H1 (cell line): ENCODE results near the gene PCDHA7. TPM values are rescaled to one million over a fixed set of nuclear protein-coding genes. Genes with fewer than 3 reads are reported as not detected.
"Not testable (repeated sequence)": the region's sequence is repeated elsewhere in the genome, so short reads cannot be mapped to it uniquely, and the experiment has no call there.

Source experiments
- CTCF ChIA-PET: fragments of 300-600 bp; sonication (Branson Sonifier 250); formaldehyde crosslinking; loops from one replicate; lab custom pipeline; 2021; ENCODE audit not compliant: partially characterized antibody; lab: Charles Lee
- POLR2A ChIA-PET: fragments of 300-600 bp; sonication (Branson Sonifier 250); formaldehyde crosslinking; loops from one replicate; lab custom pipeline; 2021; ENCODE audit warnings: inconsistent platforms; ENCODE audit not compliant: partially characterized antibody; lab: Charles Lee
- DNase-seq, 2 experiments: peaks; one replicate each; pipeline versions ENCODE4 v3.0.0 to v3.0.0-alpha.2; 2010 to 2022; ENCODE audit warnings: low spot score in 2 of 2, low read depth in 1 of 2, mixed read lengths in 1 of 2
- FAIRE-seq: peaks from 2 replicates; lab custom pipeline; 2011; peaks lifted over from hg19 to GRCh38; lab: Jason Lieb, UNC
- H2AFZ ChIP-seq: 2 replicates; pipeline ENCODE4 v1.8.1; 2012; ENCODE audit warnings: low read length, inconsistent platforms
- H2AK5ac ChIP-seq: 2 replicates; pipeline ENCODE4 v1.6.1; 2013; ENCODE audit warnings: low read depth, low read length
- H2BK120ac ChIP-seq: replicated peaks from 2 replicates; pipeline ENCODE3; 2013; ENCODE audit warnings: low read depth, low read length, inconsistent platforms
- H2BK12ac ChIP-seq: 2 replicates; pipeline ENCODE4 v1.6.1; 2013; ENCODE audit warnings: low read depth, low read length
- H2BK15ac ChIP-seq: 2 replicates; pipeline ENCODE4 v1.6.1; 2013; ENCODE audit warnings: low read length
- H2BK20ac ChIP-seq: 2 replicates; pipeline ENCODE4 v1.6.1; 2013; ENCODE audit warnings: low read length
- H2BK5ac ChIP-seq: 2 replicates; pipeline ENCODE4 v1.6.1; 2013; ENCODE audit warnings: low read depth, low read length
- H3K14ac ChIP-seq: 2 replicates; pipeline ENCODE4 v1.6.1; 2013; ENCODE audit warnings: inconsistent platforms; ENCODE audit not compliant: insufficient read length
- H3K18ac ChIP-seq: 2 replicates; pipeline ENCODE4 v1.6.1; 2013; ENCODE audit warnings: low read length; ENCODE audit errors: extremely low read depth
- H3K23ac ChIP-seq: 2 replicates; pipeline ENCODE4 v1.6.1; 2013; ENCODE audit warnings: inconsistent platforms; ENCODE audit not compliant: insufficient read length
- H3K23me2 ChIP-seq: 2 replicates; pipeline ENCODE4 v1.6.1; 2013; ENCODE audit warnings: low read depth, low read length
- H3K27ac ChIP-seq: 2 replicates; pipeline ENCODE4 v1.6.1; 2011; ENCODE audit warnings: low read depth, low read length, inconsistent platforms
- H3K27me3 ChIP-seq, 4 experiments: replicated peaks in 1 of 4; 1 replicate in 1 of 4; 2 replicates in 3 of 4; pipeline versions ENCODE4 v1.6.1 to v1.8.1; 2011 to 2013; ENCODE audit warnings: low read length in 3 of 4, mild to moderate bottlenecking in 3 of 4, inconsistent platforms in 2 of 4, mixed read lengths in 2 of 4, moderate library complexity in 1 of 4; ENCODE audit not compliant: control insufficient read depth in 3 of 4, insufficient read depth in 3 of 4; ENCODE audit errors: extremely low read depth in 1 of 4
- H3K36me3 ChIP-seq, 4 experiments: 2 replicates each; pipeline versions ENCODE4 v1.6.1 to v1.8.1; 2011 to 2013; ENCODE audit warnings: mild to moderate bottlenecking in 4 of 4, low read length in 3 of 4, moderate library complexity in 2 of 4, control low read depth in 1 of 4, inconsistent platforms in 1 of 4; ENCODE audit not compliant: insufficient read depth in 4 of 4, control insufficient read depth in 2 of 4
- H3K4ac ChIP-seq: replicated peaks from 2 replicates; pipeline ENCODE3; 2013; ENCODE audit warnings: low read length, low read depth, mixed read lengths, inconsistent platforms; ENCODE audit not compliant: insufficient read length
- H3K4me1 ChIP-seq, 4 experiments: replicated peaks in 1 of 4; 1 replicate in 1 of 4; 2 replicates in 3 of 4; pipeline versions ENCODE4 v1.6.1 to v1.8.1; 2011 to 2013; ENCODE audit warnings: low read length in 3 of 4, inconsistent platforms in 2 of 4, mixed read lengths in 1 of 4; ENCODE audit not compliant: insufficient read depth in 4 of 4, control insufficient read depth in 3 of 4
- H3K4me2 ChIP-seq, 2 experiments: 2 replicates each; pipeline versions ENCODE4 v1.6.1 to v1.8.1; 2011 to 2013; ENCODE audit warnings: low read depth in 2 of 2, low read length in 2 of 2, control low read depth in 1 of 2, inconsistent platforms in 1 of 2, mild to moderate bottlenecking in 1 of 2; ENCODE audit not compliant: insufficient read depth in 1 of 2
- H3K4me3 ChIP-seq, 4 experiments: fragments of 200-600, 300-600 bp in 1 of 4; sonication (generic), shearing (Covaris generic), sonication (Bioruptor Twin) in 1 of 4; 2 replicates each; pipeline versions ENCODE4 v1.5.1 to v1.8.1; 2011 to 2016; ENCODE audit warnings: low read length in 4 of 4, low read depth in 3 of 4, control low read depth in 2 of 4, inconsistent platforms in 2 of 4, mild to moderate bottlenecking in 2 of 4, mixed read lengths in 1 of 4, moderate library complexity in 1 of 4; ENCODE audit not compliant: insufficient read depth in 2 of 4; ENCODE audit errors: extremely low read depth in 1 of 4
- H3K56ac ChIP-seq: replicated peaks from 2 replicates; pipeline ENCODE3; 2013; ENCODE audit warnings: low read depth, mild to moderate bottlenecking, mixed read lengths, low read length, inconsistent platforms; ENCODE audit not compliant: insufficient read length
- H3K79me1 ChIP-seq: 2 replicates; pipeline ENCODE4 v1.6.1; 2013; ENCODE audit warnings: low read depth, low read length, control low read depth
- H3K79me2 ChIP-seq, 2 experiments: 2 replicates each; pipeline versions ENCODE4 v1.6.1 to v1.8.1; 2012 to 2013; ENCODE audit warnings: low read length in 2 of 2, mild to moderate bottlenecking in 2 of 2, inconsistent platforms in 1 of 2; ENCODE audit not compliant: insufficient read depth in 2 of 2, control insufficient read depth in 1 of 2
- H3K9ac ChIP-seq, 4 experiments: replicated peaks in 1 of 4; 1 replicate in 1 of 4; 2 replicates in 3 of 4; pipeline versions ENCODE4 v1.6.1 to v1.8.1; 2011 to 2013; ENCODE audit warnings: low read depth in 3 of 4, low read length in 3 of 4, control low read depth in 2 of 4, mild to moderate bottlenecking in 2 of 4, moderate library complexity in 2 of 4, inconsistent platforms in 1 of 4; ENCODE audit errors: extremely low read depth in 1 of 4
- H3K9me3 ChIP-seq, 2 experiments: 2 replicates each; pipeline versions ENCODE4 v1.6.1 to v1.8.1; 2012 to 2013; ENCODE audit warnings: mild to moderate bottlenecking in 2 of 2, moderate library complexity in 2 of 2, control low read depth in 1 of 2, inconsistent platforms in 1 of 2, low read depth in 1 of 2, low read length in 1 of 2, mixed read lengths in 1 of 2; ENCODE audit not compliant: insufficient read depth in 2 of 2
- H4K20me1 ChIP-seq, 2 experiments: replicated peaks in 1 of 2; 2 replicates each; pipeline versions ENCODE3 to v1.8.1; 2011 to 2013; ENCODE audit warnings: inconsistent platforms in 2 of 2, low read length in 2 of 2, mild to moderate bottlenecking in 1 of 2; ENCODE audit not compliant: insufficient read depth in 2 of 2, control insufficient read depth in 1 of 2
- H4K5ac ChIP-seq: 2 replicates; pipeline ENCODE4 v1.6.1; 2013; ENCODE audit warnings: low read length, low read depth, mixed read lengths, inconsistent platforms; ENCODE audit not compliant: insufficient read length
- H4K8ac ChIP-seq: 2 replicates; pipeline ENCODE4 v1.8.0; 2013; ENCODE audit warnings: mild to moderate bottlenecking, moderate library complexity, low read length, inconsistent platforms; ENCODE audit not compliant: insufficient read depth; ENCODE audit errors: extremely low read depth
- H4K91ac ChIP-seq: replicated peaks from 2 replicates; pipeline ENCODE3; 2013; ENCODE audit warnings: low read length, mixed read lengths, inconsistent platforms; ENCODE audit not compliant: insufficient read length
- ATF2 ChIP-seq: IDR thresholded peaks from 2 replicates; pipeline ENCODE4 v1.6.1; 2012; ENCODE audit warnings: low read length, inconsistent platforms
- EZH2 ChIP-seq: fragments of 200-600 bp; sonication (generic); IDR thresholded peaks from 2 replicates; pipeline ENCODE4 v1.7.1; 2012; ENCODE audit warnings: low read depth, mild to moderate bottlenecking, moderate library complexity, low read length, inconsistent platforms; ENCODE audit not compliant: severe bottlenecking
- POLR2A ChIP-seq, 2 experiments: IDR thresholded peaks; 1 replicate in 1 of 2; 2 replicates in 1 of 2; pipeline ENCODE4 v1.6.1; 2011; ENCODE audit warnings: low read depth in 2 of 2, low read length in 2 of 2, mild to moderate bottlenecking in 2 of 2; ENCODE audit errors: control extremely low read depth in 1 of 2
- POLR2AphosphoS5 ChIP-seq: IDR thresholded peaks from 2 replicates; pipeline ENCODE4 v1.6.1; 2011; ENCODE audit warnings: low read depth, low read length
- SIX5 ChIP-seq: IDR thresholded peaks from 2 replicates; pipeline ENCODE4 v1.6.1; 2011; ENCODE audit warnings: mild to moderate bottlenecking, low read depth, low read length
- TEAD4 ChIP-seq: IDR thresholded peaks from 2 replicates; pipeline ENCODE4 v1.6.1; 2012; ENCODE audit warnings: low read depth, low read length, inconsistent platforms, mixed read lengths
- WGBS, 2 experiments: shearing (Covaris generic) in 1 of 2; methylation state at CpG; one replicate each; pipeline versions ENCODE4 v1.1.6 to v1.1.7; 2013 to 2015; ENCODE audit warnings: low lambda C conversion rate in 2 of 2, mixed read lengths in 2 of 2, inconsistent platforms in 1 of 2, low coverage in 1 of 2, missing lambda C conversion rate in 1 of 2; ENCODE audit not compliant: insufficient replicate concordance in 2 of 2, insufficient coverage in 1 of 2, insufficient read length in 1 of 2; ENCODE audit errors: extremely low coverage in 1 of 2, missing lambda C conversion rate in 1 of 2; 5-methylcytosine and 5-hydroxymethylcytosine counted together
- polyA plus RNA-seq, 7 experiments: library from polyadenylated mRNA; depleted of rRNA in 3 of 7; stranded (reverse) in 5 of 7; unstranded in 2 of 7; fragments of >200 nt in 5 of 7; fragments of 200-250 nt in 2 of 7; gene quantifications; 1 replicate in 5 of 7; 2 replicates in 1 of 7; 4 replicates in 1 of 7; pipeline versions ENCODE4 v1.2.1 to v1.2.3, GENCODE V29; 2011 to 2013; ENCODE audit warnings: missing spikeins in 2 of 7, mixed read lengths in 2 of 7
- total RNA-seq: library from RNA; stranded (reverse); fragmentation: NEBNext Ultra II Directional; extraction: Animal tissue kit (Norgen Biotek cat#: 25700); gene quantifications from 2 replicates; pipeline ENCODE4 v1.2.1, GENCODE V29; 2021

PCDHA7 gene
- total and polyA plus RNA-seq, 2 of the 8 experiments (the other 6 are each of a cell fraction or from before 2014, with no cell fraction given), result 0.86 to 1.6 TPM

DNA sequence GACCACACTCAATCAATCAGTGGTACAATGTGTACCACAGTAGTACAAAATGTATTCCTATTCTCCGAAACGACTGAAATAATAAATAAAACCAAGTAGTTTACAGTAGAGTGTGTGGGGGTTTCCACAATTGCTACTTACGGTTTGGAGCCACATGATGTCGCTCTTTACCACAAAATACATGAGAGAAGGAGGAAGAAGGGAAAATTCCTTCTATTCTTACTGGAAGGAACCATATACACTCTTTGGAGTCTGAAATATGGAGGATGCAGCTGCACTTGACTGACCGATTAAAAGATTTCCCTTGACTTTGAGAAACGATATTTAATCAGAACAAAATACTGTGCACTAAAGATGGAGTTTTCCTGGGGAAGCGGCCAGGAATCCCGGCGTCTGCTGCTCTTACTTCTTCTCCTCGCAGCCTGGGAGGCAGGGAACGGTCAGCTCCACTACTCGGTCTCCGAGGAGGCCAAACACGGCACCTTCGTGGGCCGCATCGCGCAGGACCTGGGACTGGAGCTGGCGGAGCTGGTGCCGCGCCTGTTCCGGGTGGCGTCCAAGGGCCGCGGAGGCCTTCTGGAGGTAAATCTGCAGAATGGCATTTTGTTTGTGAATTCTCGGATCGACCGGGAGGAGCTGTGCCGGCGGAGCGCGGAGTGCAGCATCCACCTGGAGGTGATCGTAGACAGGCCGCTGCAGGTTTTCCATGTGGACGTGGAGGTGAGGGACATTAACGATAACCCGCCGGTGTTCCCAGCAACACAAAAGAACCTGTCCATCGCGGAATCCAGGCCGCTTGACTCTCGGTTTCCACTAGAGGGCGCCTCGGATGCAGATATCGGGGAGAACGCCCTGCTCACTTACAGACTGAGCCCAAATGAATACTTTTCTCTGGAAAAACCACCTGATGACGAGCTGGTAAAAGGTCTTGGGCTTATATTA, 27.0 kb upstream of the PCDHA7 start, which contains the start of gene PCDHA4 (continued):
- TF ChIP-seq ATF2 (0 out of 2 replicates have a peak, but pooled peaks have one; percentile 31), SIX5 (no peak), POLR2AphosphoS5 (peak; percentile 56; the same call in 1 of the 2 replicates), EZH2 (no peak), TEAD4 (0 out of 2 replicates have a peak, but pooled peaks have one; percentile 32), POLR2A (IDR thresholded peaks at IDR 0.05; ENCODE audit: control extremely low read depth in 1 of 2, low read depth in 2 of 2, low read length in 2 of 2) (peak in 1 of 2 experiments; percentile 59; a peak in 2 of 3 replicates)

- H3K27ac ChIP-seq, FAIRE-seq, H4K20me1 ChIP-seq, H3K18ac ChIP-seq, H2AFZ ChIP-seq, H3K4ac ChIP-seq, H2BK20ac ChIP-seq, H3K27me3 ChIP-seq, H4K8ac ChIP-seq, H3K23ac ChIP-seq, H3K79me2 ChIP-seq, H3K14ac ChIP-seq, H3K4me3 ChIP-seq, H2BK15ac ChIP-seq, H3K79me1 ChIP-seq, H3K23me2 ChIP-seq, H3K56ac ChIP-seq, H3K9ac ChIP-seq, H2BK5ac ChIP-seq, H2BK120ac ChIP-seq, H3K9me3 ChIP-seq, H4K5ac ChIP-seq, H2AK5ac ChIP-seq, H4K91ac ChIP-seq, H3K4me1 ChIP-seq, DNase-seq, H3K36me3 ChIP-seq: not testable (repeated sequence)
- ChIA-PET POLR2A (interaction anchor here (0.6 to 2.1 kb wide), 6 partner anchors 8 to 232 kb away, joined by 3 to 8 read pairs (median 4); partner anchors contain the start of genes PCDHA1 and PCDHA2), CTCF (interaction anchor here (0.6 to 5.5 kb wide), 42 partner anchors 8 to 374 kb away, joined by 3 to 59 read pairs (median 6); partner anchors contain the start of genes PCDHA1, PCDHA10, PCDHA11 and PCDHA12)
- 98% methylated on average over 56 of the region's 62 CpGs; no CpG with 5 or more reads in 1 of the 2 experiments for WGBS, 2 experiments
- Histone ChIP-seq H2BK12ac (peak overlapping the region; percentile 46; the same call in 1 of the 2 replicates), H3K4me2 (peak overlapping the region in 1 of 2 experiments; percentile 59; a peak in 1 of 4 replicates)
Measured at GRCh38 chr5:140808241-140808888, 25.7 kb upstream of the PCDHA7 start.
